ENCODE data around the gene LRP10. TPM values are rescaled to one million over a fixed set of nuclear protein-coding genes. Genes with fewer than 3 reads are reported as not detected.
A peak's percentile ranks its signal among the peaks of the same experiment; 100 is the strongest.

LRP10 gene
- total RNA-seq, 4 donors from 2014 or later, result 82.3 to 151 (median 97.0) TPM

- Histone ChIP-seq H3K27ac (peak overlapping the region; percentile 96 to 100 (median 96)), H3K4me3 (peak overlapping the region; percentile 75 to 99 (median 82)), H3K27me3 (no peaks in the 10 kb centered on the region), H3K9me3 (no peaks in the 10 kb centered on the region), H3K4me1 (peaks cover 0 to 47% (median 13%) of the 10 kb centered on the region in 4 donors), H3K36me3 (peaks cover under 1 to 38% (median 16%) of the 10 kb centered on the region in 3 donors)
- TF ChIP-seq EP300 (IDR thresholded peaks at IDR 0.05), result peak in 1 of 2 donors; percentile 13
- no peak for TF ChIP-seq POLR2A (IDR thresholded peaks at IDR 0.05)
- WGBS, 2 donors, result 0 to 5% methylated on average over 45 to 51 of the region's 57 CpGs
- peak in 1 of 2 donors; percentile 41 for DNase-seq (ENCODE audit: low spot score in 2 of 2)
Measured at GRCh38 chr14:22837114-22837749, 34.3 kb upstream of the LRP10 start.

DNA sequence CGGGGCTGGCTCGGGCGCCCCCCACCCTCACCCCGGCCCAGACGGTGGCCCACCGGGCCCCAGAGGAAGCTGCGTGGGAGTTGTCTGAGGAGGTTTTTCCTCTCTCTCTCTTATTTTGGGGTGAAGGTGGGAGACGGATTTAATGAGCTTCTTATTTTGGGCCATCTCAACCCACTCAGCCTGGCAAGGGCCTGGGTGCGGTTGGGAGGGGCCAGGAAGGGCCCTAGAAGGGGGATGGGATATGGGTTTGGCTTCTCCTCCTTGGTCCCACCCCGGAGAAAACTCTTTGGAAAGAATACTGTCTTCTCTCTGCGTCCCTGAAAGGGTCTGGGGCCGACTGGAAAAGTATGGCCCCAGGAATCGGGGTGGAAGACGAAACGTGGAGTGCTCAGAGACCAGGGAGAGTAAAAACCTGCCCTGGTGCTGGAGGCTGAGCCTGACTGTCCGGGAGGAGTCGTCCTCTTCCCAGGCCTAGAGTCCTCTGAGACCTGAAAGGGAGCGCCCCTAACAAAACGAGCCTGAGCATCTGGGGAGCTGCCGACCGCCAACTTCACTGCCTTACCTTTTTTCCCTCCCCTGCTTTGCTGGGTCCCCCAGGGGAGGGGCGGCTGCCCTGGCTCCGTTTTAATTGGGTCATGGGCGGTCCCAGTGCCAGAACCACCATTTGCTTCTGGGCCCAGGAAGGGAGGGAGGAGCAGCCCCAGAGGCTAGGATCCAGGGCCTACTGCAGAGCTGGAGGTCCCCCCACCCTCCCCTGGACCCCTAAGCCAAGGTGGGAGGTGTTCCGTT, 33.6 kb upstream of the LRP10 start:
- 11 to 12% methylated on average over 24 to 25 of the region's 25 CpGs for WGBS, 2 donors
- peak overlapping the region; percentile 75 to 99 (median 82) for H3K4me3 ChIP-seq
- H3K27ac ChIP-seq, result peak overlapping the region; percentile 96 to 100 (median 96)
- H3K27me3 ChIP-seq, result no peaks in the 10 kb centered on the region
- H3K4me1 ChIP-seq, result peaks cover 0 to 54% (median 13%) of the 10 kb centered on the region in 4 donors
- peaks cover 4 to 38% (median 16%) of the 10 kb centered on the region in 3 donors for H3K36me3 ChIP-seq
- TF ChIP-seq CTCF (IDR thresholded peaks at IDR 0.05) (peak in 1 of 5 experiments; percentile 20), POLR2A (IDR thresholded peaks at IDR 0.05) (peak in 1 of 2 donors; percentile 52), EP300 (IDR thresholded peaks at IDR 0.05) (peak in 1 of 2 donors; percentile 73)
- DNase-seq (ENCODE audit: low spot score in 2 of 2), result peak; percentile 68 to 77
- H3K9me3 ChIP-seq, result no peaks in the 10 kb centered on the region

DNA sequence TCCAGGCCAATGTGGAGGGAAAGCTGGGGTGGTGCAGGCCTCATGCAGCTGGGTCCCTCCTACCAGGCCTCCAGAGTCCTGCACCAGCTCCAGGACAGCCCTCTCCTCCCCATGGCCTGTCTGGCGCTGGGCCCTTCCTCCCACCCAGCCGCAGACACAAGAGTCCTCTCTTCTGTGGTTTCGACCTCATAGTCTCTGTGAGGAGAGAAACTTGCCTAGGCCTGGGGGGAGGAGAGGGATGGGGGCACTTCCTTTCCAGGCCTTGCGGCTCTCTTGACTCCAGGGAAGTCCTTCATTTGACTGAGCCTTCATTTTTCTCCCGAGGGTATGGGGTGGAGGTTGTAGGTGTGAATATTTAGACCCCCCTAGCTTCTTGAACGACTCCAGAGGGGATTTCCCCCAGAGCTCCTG, 32.9 kb upstream of the LRP10 start:
- 0 to 17% methylated on average over 5 to 6 of the region's 6 CpGs for WGBS, 2 donors
- peaks cover 0 to 61% (median 13%) of the 10 kb centered on the region in 4 donors for H3K4me1 ChIP-seq
- no peaks in the 10 kb centered on the region for H3K9me3 ChIP-seq
- peaks cover 4 to 38% (median 21%) of the 10 kb centered on the region in 3 donors for H3K36me3 ChIP-seq
- TF ChIP-seq POLR2A (IDR thresholded peaks at IDR 0.05) (no peak), CTCF (IDR thresholded peaks at IDR 0.05) (no peak), EP300 (IDR thresholded peaks at IDR 0.05) (peak in 1 of 2 donors; percentile 61)
- H3K4me3 ChIP-seq, result peak overlapping the region; percentile 75 to 99 (median 82)
- no peak for DNase-seq (ENCODE audit: low spot score in 2 of 2)
- no peaks in the 10 kb centered on the region for H3K27me3 ChIP-seq
- peak overlapping the region; percentile 96 to 100 (median 96) for H3K27ac ChIP-seq

DNA sequence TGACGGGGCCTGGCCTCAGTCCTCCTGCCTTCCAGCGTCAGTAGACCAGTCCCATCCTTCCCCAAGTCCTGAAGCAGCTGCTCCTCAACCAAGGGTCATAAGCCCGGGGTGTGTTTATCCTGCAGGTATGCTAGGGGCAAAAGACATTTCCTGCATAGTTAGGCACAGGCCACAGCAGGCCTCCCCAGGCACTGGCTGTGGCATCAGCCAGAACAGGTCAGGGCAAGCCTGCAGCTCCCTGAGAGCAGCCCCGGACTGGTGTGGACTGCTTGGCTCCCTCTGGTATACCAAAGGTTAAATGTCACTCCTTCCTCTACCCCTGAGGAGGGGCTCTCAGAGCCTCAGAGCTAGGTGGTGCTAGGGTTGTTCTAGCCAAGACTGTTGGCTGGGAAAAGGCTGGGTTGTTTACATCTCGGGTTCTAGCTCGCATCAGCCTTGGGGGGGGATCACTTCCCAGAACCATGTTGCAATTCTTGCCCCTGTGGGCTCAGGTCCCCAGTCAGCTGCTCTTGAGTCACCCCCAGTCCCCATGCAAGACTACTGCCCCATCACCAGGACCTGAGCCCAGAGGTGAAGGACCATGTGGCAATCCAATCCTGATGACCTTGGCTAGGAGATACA, 32.3 kb upstream of the LRP10 start:
- no peaks in the 10 kb centered on the region for H3K9me3 ChIP-seq
- TF ChIP-seq POLR2A (IDR thresholded peaks at IDR 0.05) (no peak), EP300 (IDR thresholded peaks at IDR 0.05) (peak in 1 of 2 donors; percentile 45)
- peak overlapping the region; percentile 75 to 99 (median 82) for H3K4me3 ChIP-seq
- H3K27me3 ChIP-seq, result no peaks in the 10 kb centered on the region
- H3K4me1 ChIP-seq, result peaks cover 0 to 61% (median 13%) of the 10 kb centered on the region in 4 donors
- H3K36me3 ChIP-seq, result peaks cover 4 to 38% (median 18%) of the 10 kb centered on the region in 3 donors
- DNase-seq (ENCODE audit: low spot score in 2 of 2), result no peak
- peak overlapping the region; percentile 96 to 100 (median 96) for H3K27ac ChIP-seq
- 25 to 40% methylated on average over 3 to 6 of the region's 6 CpGs for WGBS, 2 donors

GRCh38 chr14:22841311-22841710, 30.2 kb upstream of the LRP10 start:
- no peak for TF ChIP-seq POLR2A (IDR thresholded peaks at IDR 0.05)
- no peak for TF ChIP-seq EP300 (IDR thresholded peaks at IDR 0.05)
- no peak for TF ChIP-seq CTCF (IDR thresholded peaks at IDR 0.05)

More at GRCh38 chr14:22841311-22841710, 30.2 kb upstream of the LRP10 start:
- WGBS, 2 donors, result 90 to 94% methylated on average over 9 of the region's 9 CpGs
- no peak for DNase-seq (ENCODE audit: low spot score in 2 of 2)
- Histone ChIP-seq H3K27ac (peak overlapping the region in 2 of 4 donors; percentile 26 to 57), H3K27me3 (no peaks in the 10 kb centered on the region), H3K36me3 (peaks cover 4 to 54% (median 18%) of the 10 kb centered on the region in 3 donors), H3K4me1 (peaks cover 0 to 72% (median 20%) of the 10 kb centered on the region in 4 donors), H3K4me3 (no peak overlapping the region), H3K9me3 (no peaks in the 10 kb centered on the region)
